Kidney epithelial cell (primary cell): ENCODE data around the gene INF2. TPM values are rescaled to one million over a fixed set of nuclear protein-coding genes. Genes with fewer than 3 reads are reported as not detected.

ENCODE experiments used
- DNase-seq: peaks from one replicate; pipeline ENCODE4 v3.0.0-alpha.2; 2010; ENCODE audit warnings: low read depth
- H3K27me3 ChIP-seq: 2 replicates; pipeline ENCODE4 v1.6.0; 2011; ENCODE audit warnings: low read length; ENCODE audit not compliant: control insufficient read depth, insufficient read depth
- H3K36me3 ChIP-seq: 2 replicates; pipeline ENCODE4 v1.5.1; 2011; ENCODE audit warnings: low read length; ENCODE audit not compliant: control insufficient read depth, insufficient read depth
- H3K4me3 ChIP-seq: 2 replicates; pipeline ENCODE4 v1.5.1; 2011; ENCODE audit warnings: low read depth, mild to moderate bottlenecking, control low read depth, low read length
- CTCF ChIP-seq: IDR thresholded peaks from 2 replicates; pipeline ENCODE4 v1.5.1; 2011; ENCODE audit warnings: mild to moderate bottlenecking, moderate library complexity, low read length, control low read depth, inconsistent platforms; ENCODE audit not compliant: insufficient read depth, poor library complexity, severe bottlenecking
- total RNA-seq: library from RNA; depleted of rRNA; stranded (reverse); fragments of >200 nt; gene quantifications from 2 replicates; pipeline ENCODE4 v1.2.3, GENCODE V29; 2015

INF2 gene
- total RNA-seq, 1 donor from 2014 or later: 109 TPM

- no peaks in the 10 kb centered on the region for H3K27me3 ChIP-seq
- DNase-seq: no peak
- H3K4me3 ChIP-seq: no peak overlapping the region
- TF ChIP-seq CTCF: no peak
- H3K36me3 ChIP-seq: peaks cover 5% of the 10 kb centered on the region
Measured at GRCh38 chr14:104707608-104708595, 18.5 kb downstream of the INF2 start.

GRCh38 chr14:104708606-104709268 is 19.3 kb downstream of the INF2 start:
- no peak for DNase-seq
- peak; percentile 98 for TF ChIP-seq CTCF
- peaks cover 2% of the 10 kb centered on the region for H3K36me3 ChIP-seq
- H3K4me3 ChIP-seq: no peak overlapping the region
- H3K27me3 ChIP-seq: no peaks in the 10 kb centered on the region

- no peak for DNase-seq
- H3K4me3 ChIP-seq: no peak overlapping the region
- no peak for TF ChIP-seq CTCF
- H3K27me3 ChIP-seq: no peaks in the 10 kb centered on the region
- H3K36me3 ChIP-seq: peaks cover 2% of the 10 kb centered on the region
Measured at GRCh38 chr14:104709387-104710039, 20.1 kb downstream of the INF2 start.

GRCh38 chr14:104710071-104710735 is 20.8 kb downstream of the INF2 start:
- DNase-seq: no peak
- Histone ChIP-seq H3K4me3 (no peak overlapping the region), H3K36me3 (peaks cover 2% of the 10 kb centered on the region), H3K27me3 (no peaks in the 10 kb centered on the region)
- no peak for TF ChIP-seq CTCF

GRCh38 chr14:104712881-104713734 is 23.7 kb downstream of the INF2 start:
- Histone ChIP-seq H3K27me3 (no peaks in the 10 kb centered on the region), H3K36me3 (peaks cover 4% of the 10 kb centered on the region), H3K4me3 (no peak overlapping the region)
- TF ChIP-seq CTCF: no peak
- DNase-seq: no peak
